Panc1 (cell line): ENCODE measurements around the gene GFAP. TPM values are rescaled to one million over a fixed set of nuclear protein-coding genes. Genes with fewer than 3 reads are reported as not detected.

Experiments used
- ATAC-seq: fragments of 200-7000 bp; cut with Tn5 transposase; 2 replicates; pipeline ENCODE4 v1.9.1; 2020; ENCODE audit warnings: mild to moderate bottlenecking, moderate library complexity
- BruUV-seq: library from RNA; stranded (reverse); fragments of 400-500 nt; replicated peaks from 2 replicates; lab custom pipeline; 2021; lab: Mats Ljungman, UMichigan
- CTCF ChIA-PET: fragments of 300-600 bp; sonication (Branson Sonifier 250); formaldehyde crosslinking; loops from one replicate; lab custom pipeline; 2022; ENCODE audit warnings: antibody characterized with exemption; lab: Charles Lee
- POLR2A ChIA-PET: fragments of 300-600 bp; sonication (Branson Sonifier 250); formaldehyde crosslinking; loops from one replicate; lab custom pipeline; 2022; ENCODE audit warnings: antibody characterized with exemption; lab: Charles Lee
- DNase-seq: peaks from one replicate; pipeline ENCODE4 v3.0.0-alpha.2; 2010; ENCODE audit warnings: low read depth, low spot score
- H3K27ac ChIP-seq: 2 replicates; pipeline ENCODE4 v1.5.1; 2011; ENCODE audit warnings: mild to moderate bottlenecking, low read length, inconsistent platforms
- H3K27me3 ChIP-seq: fragments of 200-500 bp; sonication (Bioruptor generic); 2 replicates; pipeline ENCODE4 v1.6.0; 2014; ENCODE audit warnings: low read length, inconsistent platforms; ENCODE audit not compliant: control insufficient read depth, insufficient read depth
- H3K36me3 ChIP-seq: fragments of 200-500 bp; sonication (Bioruptor generic); 2 replicates; pipeline ENCODE4 v1.5.1; 2014; ENCODE audit warnings: inconsistent platforms, mild to moderate bottlenecking, low read length, moderate library complexity; ENCODE audit not compliant: control insufficient read depth, insufficient read depth
- H3K4me1 ChIP-seq: 2 replicates; pipeline ENCODE4 v1.5.1; 2011; ENCODE audit warnings: inconsistent platforms, mild to moderate bottlenecking, low read length, moderate library complexity; ENCODE audit not compliant: control insufficient read depth, insufficient read depth
- H3K4me3 ChIP-seq, 2 experiments: 2 replicates each; pipeline ENCODE4 v1.5.1; 2011 to 2012; ENCODE audit warnings: low read depth in 2 of 2, low read length in 2 of 2, mild to moderate bottlenecking in 2 of 2, inconsistent platforms in 1 of 2, moderate library complexity in 1 of 2
- H3K9me3 ChIP-seq: fragments of 200-500 bp; sonication (Bioruptor generic); 2 replicates; pipeline ENCODE4 v1.5.1; 2014; ENCODE audit warnings: low read depth, mild to moderate bottlenecking, inconsistent platforms, low read length, moderate library complexity; ENCODE audit not compliant: control insufficient read depth, insufficient read depth
- POLR2AphosphoS5 ChIP-seq: IDR thresholded peaks from 2 replicates; pipeline ENCODE4 v1.6.1; 2012; ENCODE audit warnings: mild to moderate bottlenecking, low read depth, low read length, moderate library complexity
- REST ChIP-seq, 2 experiments: IDR thresholded peaks; 2 replicates each; pipeline ENCODE4 v1.6.1; 2011 to 2012; ENCODE audit warnings: low read depth in 2 of 2, control low read depth in 1 of 2, low read length in 1 of 2, mild to moderate bottlenecking in 1 of 2, moderate library complexity in 1 of 2; ENCODE audit not compliant: insufficient read depth in 1 of 2
- SIN3A ChIP-seq: IDR thresholded peaks from 2 replicates; pipeline ENCODE4 v1.6.1; 2012; ENCODE audit warnings: low read depth, mild to moderate bottlenecking, low read length, moderate library complexity, borderline replicate concordance; ENCODE audit not compliant: insufficient read depth
- TCF7L2 ChIP-seq: IDR thresholded peaks from 2 replicates; pipeline ENCODE4 v1.6.1; 2011; ENCODE audit warnings: mild to moderate bottlenecking, low read depth, low read length, inconsistent platforms
- in situ Hi-C: cut with HindIII; loops from 2 replicates; pipeline ENCODE4 v1.10.0; 2016; ENCODE audit warnings: low sequenced_read_pairs, low pct_unique_long_range_greater_than_20kb
- intact Hi-C: fragments of 100-400 bp; cut with micrococcal nuclease; formaldehyde crosslinking; loops from one replicate; pipeline ENCODE4 v1.10.0; 2022; ENCODE audit not compliant: unreplicated experiment
- total RNA-seq: library from RNA; stranded (reverse); gene quantifications from one replicate; pipeline ENCODE4 v1.2.1, GENCODE V29; 2021; ENCODE audit not compliant: unreplicated experiment
- TF ChIP-seq, protein P1 (sequence below): fragments of 450-650 bp; IDR thresholded peaks from 2 replicates; pipeline ENCODE4 v1.5.1; 2017; ENCODE audit warnings: mild to moderate bottlenecking

The GFAP gene
- total RNA-seq, 1 experiment from 2014 or later = not detected

- in situ Hi-C loops = no loop called here
- Histone ChIP-seq H3K4me1 (no peaks in the 10 kb centered on the region), H3K4me3 (no peak overlapping the region), H3K36me3 (no peaks in the 10 kb centered on the region), H3K27me3 (no peaks in the 10 kb centered on the region), H3K27ac (no peak overlapping the region), H3K9me3 (no peaks in the 10 kb centered on the region)
- TF ChIP-seq SIN3A (no peak), POLR2AphosphoS5 (no peak), TCF7L2 (no peak), REST (IDR thresholded peaks at IDR 0.05; ENCODE audit: insufficient read depth in 1 of 2, low read depth in 2 of 2, low read length in 1 of 2) (no peak)
- TF ChIP-seq, protein P1, sequence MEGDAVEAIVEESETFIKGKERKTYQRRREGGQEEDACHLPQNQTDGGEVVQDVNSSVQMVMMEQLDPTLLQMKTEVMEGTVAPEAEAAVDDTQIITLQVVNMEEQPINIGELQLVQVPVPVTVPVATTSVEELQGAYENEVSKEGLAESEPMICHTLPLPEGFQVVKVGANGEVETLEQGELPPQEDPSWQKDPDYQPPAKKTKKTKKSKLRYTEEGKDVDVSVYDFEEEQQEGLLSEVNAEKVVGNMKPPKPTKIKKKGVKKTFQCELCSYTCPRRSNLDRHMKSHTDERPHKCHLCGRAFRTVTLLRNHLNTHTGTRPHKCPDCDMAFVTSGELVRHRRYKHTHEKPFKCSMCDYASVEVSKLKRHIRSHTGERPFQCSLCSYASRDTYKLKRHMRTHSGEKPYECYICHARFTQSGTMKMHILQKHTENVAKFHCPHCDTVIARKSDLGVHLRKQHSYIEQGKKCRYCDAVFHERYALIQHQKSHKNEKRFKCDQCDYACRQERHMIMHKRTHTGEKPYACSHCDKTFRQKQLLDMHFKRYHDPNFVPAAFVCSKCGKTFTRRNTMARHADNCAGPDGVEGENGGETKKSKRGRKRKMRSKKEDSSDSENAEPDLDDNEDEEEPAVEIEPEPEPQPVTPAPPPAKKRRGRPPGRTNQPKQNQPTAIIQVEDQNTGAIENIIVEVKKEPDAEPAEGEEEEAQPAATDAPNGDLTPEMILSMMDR = no peak
- no peak for DNase-seq
- no peak for ATAC-seq
- intact Hi-C loops = no loop called here
- no TSS peak for BruUV-seq
- CTCF ChIA-PET = no interaction called here
- POLR2A ChIA-PET = no interaction called here
Observed at GRCh38 chr17:44922746-44923470, 7.6 kb upstream of the GFAP start.

DNA sequence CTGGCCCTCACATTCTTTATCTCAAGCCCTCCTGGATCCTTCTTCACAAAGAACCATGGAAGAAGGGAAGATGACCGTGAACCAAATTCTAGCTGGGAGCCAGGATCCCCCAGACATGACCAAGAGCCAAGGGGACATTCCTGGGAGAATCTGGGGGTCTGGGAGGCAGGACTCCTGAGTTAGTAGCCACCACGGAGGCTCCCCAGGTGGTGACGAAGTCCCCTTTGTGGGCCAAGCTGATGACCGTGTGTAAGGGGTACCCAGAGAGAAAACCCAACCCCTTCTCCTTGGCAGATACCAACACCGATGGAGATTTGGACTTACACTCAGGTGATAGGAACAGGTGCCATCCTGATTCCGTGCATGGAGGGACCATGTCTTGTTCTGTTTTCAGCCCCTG is 6.8 kb upstream of the GFAP start:
- in situ Hi-C loops = no loop called here
- H3K36me3 ChIP-seq = no peaks in the 10 kb centered on the region
- H3K27me3 ChIP-seq = no peaks in the 10 kb centered on the region
- no TSS peak for BruUV-seq
- H3K9me3 ChIP-seq = no peaks in the 10 kb centered on the region
- no peaks in the 10 kb centered on the region for H3K4me1 ChIP-seq
- DNase-seq (no peak), ATAC-seq (no peak)
- TF ChIP-seq, protein P1 = no peak
- TF ChIP-seq REST (IDR thresholded peaks at IDR 0.05; ENCODE audit: insufficient read depth in 1 of 2, low read depth in 2 of 2, low read length in 1 of 2) (no peak), POLR2AphosphoS5 (no peak), SIN3A (no peak), TCF7L2 (no peak)
- no peak overlapping the region for H3K4me3 ChIP-seq
- intact Hi-C loops = no loop called here
- no peak overlapping the region for H3K27ac ChIP-seq
- POLR2A ChIA-PET = no interaction called here
- CTCF ChIA-PET = interaction anchor here (0.7 kb wide), 1 partner anchor 51 kb away, joined by 6 read pairs; no protein-coding TSS in a partner anchor
